Stimulated activated CD4-positive, alpha-beta T cell treated with anti-CD3 and anti-CD28 coated beads, Interleukin-1b, Interleukin-23, amount 100 ng/mL, for 1 hour (primary cell): ENCODE results near the gene GRIP1.

Experiments used
- DNase-seq, 2 donors: peaks; one replicate each; pipeline ENCODE4 v3.0.0-alpha.2; 2020; ENCODE audit warnings: low read depth in 2 of 2

Gene GRIP1

GRCh38 chr12:66600903-66601302 is 78.0 kb downstream of the GRIP1 start:
- DNase-seq: no peak

GRCh38 chr12:66599816-66600215 is 79.1 kb downstream of the GRIP1 start:
- no peak for DNase-seq

- no peak for DNase-seq
Observed at GRCh38 chr12:66598608-66599007, 80.3 kb downstream of the GRIP1 start.

GRCh38 chr12:66598079-66598478 is 80.8 kb downstream of the GRIP1 start:
- no peak for DNase-seq

- no peak for DNase-seq
Observed at GRCh38 chr12:66596199-66596598, 82.7 kb downstream of the GRIP1 start.

- no peak for DNase-seq
Observed at GRCh38 chr12:66594688-66595087, 84.2 kb downstream of the GRIP1 start.

GRCh38 chr12:66590275-66590985 is 88.4 kb downstream of the GRIP1 start:
- no peak for DNase-seq

GRCh38 chr12:66589095-66589494 is 89.8 kb downstream of the GRIP1 start:
- no peak for DNase-seq

- DNase-seq: no peak
Observed at GRCh38 chr12:66587912-66588311, 91.0 kb downstream of the GRIP1 start.

- no peak for DNase-seq
Observed at GRCh38 chr12:66584673-66585072, 94.2 kb downstream of the GRIP1 start.

GRCh38 chr12:66573605-66574004 is 105.3 kb downstream of the GRIP1 start:
- no peak for DNase-seq

GRCh38 chr12:66572845-66573244 is 106.0 kb downstream of the GRIP1 start:
- no peak for DNase-seq

GRCh38 chr12:66571361-66571915 is 107.4 kb downstream of the GRIP1 start:
- DNase-seq: no peak

GRCh38 chr12:66563220-66563619 is 115.7 kb downstream of the GRIP1 start:
- DNase-seq: no peak

GRCh38 chr12:66555113-66555512 is 123.8 kb downstream of the GRIP1 start:
- DNase-seq: no peak

- DNase-seq: no peak
Observed at GRCh38 chr12:66552716-66553115, 126.2 kb downstream of the GRIP1 start.

GRCh38 chr12:66550626-66551025 is 128.2 kb downstream of the GRIP1 start:
- DNase-seq: no peak

- DNase-seq: no peak
Observed at GRCh38 chr12:66549050-66549389, 129.9 kb downstream of the GRIP1 start.

GRCh38 chr12:66548338-66549049 is 130.4 kb downstream of the GRIP1 start:
- DNase-seq: no peak

GRCh38 chr12:66541426-66541825 is 137.4 kb downstream of the GRIP1 start:
- DNase-seq: no peak

GRCh38 chr12:66539431-66539830 is 139.4 kb downstream of the GRIP1 start:
- DNase-seq: no peak

GRCh38 chr12:66538970-66539369 is 139.9 kb downstream of the GRIP1 start:
- no peak for DNase-seq

GRCh38 chr12:66537876-66538275 is 141.0 kb downstream of the GRIP1 start:
- no peak for DNase-seq
